M059J (cell line): ENCODE results near the gene NOTCH1. TPM values are rescaled to one million over a fixed set of nuclear protein-coding genes. Genes with fewer than 3 reads are reported as not detected.

Experiments used
- DNase-seq: peaks from one replicate; pipeline ENCODE4 v3.0.0-alpha.2; 2012; ENCODE audit warnings: low read depth
- total RNA-seq: library from RNA; depleted of rRNA; stranded (reverse); fragments of >200 nt; shearing (Covaris generic); gene quantifications from 2 replicates; pipeline ENCODE4 v1.2.3, GENCODE V29; 2014

NOTCH1 gene
- total RNA-seq, 1 experiment from 2014 or later, result 12.1 TPM

GRCh38 chr9:136485049-136486045 lies 60.5 kb downstream of the NOTCH1 start:
- peak; percentile 77 for DNase-seq

- peak; percentile 54 for DNase-seq
These were observed 61.4 kb downstream of the NOTCH1 start for GRCh38 chr9:136484153-136485048.

GRCh38 chr9:136483589-136484152 lies 62.2 kb downstream of the NOTCH1 start:
- peak; percentile 88 for DNase-seq

- peak; percentile 94 for DNase-seq
These were observed 62.9 kb downstream of the NOTCH1 start, which contains the start of gene SEC16A for GRCh38 chr9:136482793-136483588. Gene SEC16A, minus strand, starts transcription at chr9:136483040. Its CDS starts 5,425 bp downstream, at chr9:136477615.

GRCh38 chr9:136482046-136482792 lies 63.6 kb downstream of the NOTCH1 start:
- peak; percentile 51 for DNase-seq

- no peak for DNase-seq
These were observed 64.3 kb downstream of the NOTCH1 start for GRCh38 chr9:136481558-136481957.

GRCh38 chr9:136476369-136477150 lies 69.3 kb downstream of the NOTCH1 start:
- DNase-seq, result no peak

- DNase-seq, result no peak
These were observed 70.6 kb downstream of the NOTCH1 start for GRCh38 chr9:136474974-136475865.

- no peak for DNase-seq
These were observed 71.7 kb downstream of the NOTCH1 start for GRCh38 chr9:136474021-136474640.

GRCh38 chr9:136473354-136473721 lies 72.5 kb downstream of the NOTCH1 start:
- DNase-seq, result no peak

- DNase-seq, result no peak
These were observed 73.1 kb downstream of the NOTCH1 start for GRCh38 chr9:136472640-136473353.

GRCh38 chr9:136471802-136472487 lies 73.9 kb downstream of the NOTCH1 start:
- no peak for DNase-seq

GRCh38 chr9:136470792-136471469 lies 74.9 kb downstream of the NOTCH1 start:
- DNase-seq, result no peak

- no peak for DNase-seq
These were observed 75.5 kb downstream of the NOTCH1 start for GRCh38 chr9:136470356-136470755.

- no peak for DNase-seq
These were observed 78.1 kb downstream of the NOTCH1 start for GRCh38 chr9:136467766-136468165.

- no peak for DNase-seq
These were observed 79.7 kb downstream of the NOTCH1 start for GRCh38 chr9:136466155-136466541.
